ENCODE results near the gene FBXL17.

Gene FBXL17

DNA sequence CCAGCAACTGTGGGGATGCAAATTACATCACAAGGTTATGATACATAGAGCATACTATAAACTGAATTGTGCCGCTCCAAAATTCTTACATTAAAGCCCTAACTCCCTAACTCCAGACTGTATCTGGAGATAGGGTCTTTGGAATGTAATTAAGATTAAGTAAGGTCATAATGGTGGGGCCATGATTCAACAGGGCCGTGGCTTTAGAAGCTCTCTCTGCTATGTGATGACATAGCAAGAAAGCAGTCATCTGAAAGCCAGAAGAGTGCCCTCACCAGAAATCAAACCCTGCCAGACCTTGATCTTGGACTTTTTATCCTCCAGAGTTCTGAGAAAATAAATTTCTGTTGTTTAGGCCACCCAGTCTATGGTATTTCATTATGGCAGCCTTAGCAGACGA, 123.9 kb downstream of the FBXL17 start:
- DNase-seq (ENCODE audit: insufficient read length, low spot score), result no peak
- no peak for FAIRE-seq

DNA sequence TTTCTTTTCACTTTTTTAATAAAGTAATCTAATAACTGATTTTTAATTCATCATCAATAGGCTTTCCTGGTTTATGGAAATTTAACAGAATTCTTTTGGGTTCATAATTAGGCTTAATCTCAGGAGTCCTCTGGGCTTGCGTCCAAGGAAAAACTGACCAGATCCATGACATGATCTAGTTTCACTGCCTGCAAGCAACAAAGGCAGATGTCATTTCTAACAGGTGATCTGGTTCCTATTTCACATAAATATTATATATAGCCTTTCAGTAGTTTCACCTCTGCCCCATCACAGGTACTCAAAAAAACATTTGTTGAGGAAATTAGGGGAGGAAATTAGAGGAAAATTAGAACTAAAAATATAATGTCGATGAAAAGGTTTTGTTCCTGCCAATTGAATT, 126.4 kb downstream of the FBXL17 start:
- no peak for DNase-seq (ENCODE audit: insufficient read length, low spot score)
- no peak for FAIRE-seq

DNA sequence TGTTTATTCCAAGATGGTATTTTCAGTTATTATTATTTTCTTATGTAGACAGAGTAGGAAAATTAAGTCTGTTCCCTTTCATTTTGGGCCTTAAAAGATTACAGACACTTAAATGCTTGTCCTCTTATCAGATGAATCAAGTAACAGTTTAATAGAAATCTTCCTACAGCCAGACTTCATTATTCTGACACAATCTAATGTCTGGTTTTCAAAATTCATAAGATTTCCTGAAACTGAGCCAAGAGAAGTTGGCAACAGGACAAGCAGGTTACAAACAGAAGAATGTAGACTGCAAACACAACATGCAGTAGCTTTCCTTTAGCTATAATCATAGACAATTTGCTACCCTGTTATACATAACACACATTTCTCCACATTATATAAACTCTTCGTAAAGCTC, 130.5 kb downstream of the FBXL17 start:
- DNase-seq (ENCODE audit: insufficient read length, low spot score), result no peak
- no peak for FAIRE-seq

DNA sequence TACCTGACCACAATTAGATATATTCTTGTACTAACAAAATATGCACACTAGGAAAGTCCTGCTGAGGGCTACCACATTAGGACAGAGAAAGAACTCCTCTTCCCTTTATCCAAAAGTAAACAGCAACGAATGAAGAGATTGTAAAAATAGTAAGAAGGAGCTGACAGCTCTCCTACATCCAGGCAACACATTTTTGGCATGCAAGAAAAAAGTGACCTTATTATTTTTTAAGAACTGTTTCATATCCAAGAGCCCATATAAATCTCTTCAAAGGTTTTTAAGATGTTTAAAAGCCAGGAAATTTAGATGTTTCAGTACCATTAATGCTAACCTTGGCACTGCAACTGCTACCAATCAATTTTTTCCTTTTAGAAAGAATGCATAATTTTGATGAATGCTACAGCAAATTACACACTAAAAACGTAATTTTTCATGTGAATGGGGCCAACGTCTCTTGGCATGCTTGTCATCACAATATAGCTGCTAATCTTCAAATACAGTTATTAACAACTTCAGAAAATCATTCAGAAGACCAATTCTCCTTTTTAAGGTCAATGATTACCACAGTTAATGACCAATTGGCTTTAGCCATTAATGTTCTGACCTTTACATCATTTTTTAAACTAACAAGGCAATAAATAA, 132.0 kb downstream of the FBXL17 start:
- FAIRE-seq, result no peak

DNA sequence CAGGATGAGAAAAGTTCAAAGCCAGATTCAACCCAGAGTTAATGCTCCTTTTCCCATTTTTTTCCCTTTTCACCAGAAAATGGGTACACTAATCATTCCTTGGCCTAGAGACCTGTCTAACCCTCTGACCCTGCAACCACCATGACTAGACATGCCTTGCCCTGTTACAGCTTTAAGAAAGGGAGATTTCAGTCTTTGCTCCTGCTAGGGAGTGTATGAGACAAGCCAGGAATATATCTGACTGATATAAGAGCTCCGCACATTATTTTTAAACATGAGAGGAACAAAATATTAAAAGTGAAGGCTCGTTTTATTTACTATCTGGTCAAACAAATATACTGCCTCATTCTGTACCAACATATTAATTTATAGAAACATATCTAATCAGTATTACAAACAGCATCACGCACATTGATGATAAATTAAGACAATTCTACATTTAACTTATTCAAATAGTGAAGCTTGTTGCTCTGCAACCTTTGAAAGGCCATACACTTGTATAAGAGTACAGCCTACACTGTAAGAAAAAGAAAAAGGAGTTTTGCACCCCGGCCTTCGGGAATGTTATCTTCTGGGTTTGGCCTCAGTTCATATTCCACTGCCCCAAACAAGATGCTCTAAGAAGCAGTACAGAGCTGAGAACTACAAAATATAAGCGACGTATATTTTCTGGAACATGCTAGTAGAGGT, 132.7 kb downstream of the FBXL17 start:
- FAIRE-seq, result no peak
- no peak for DNase-seq (ENCODE audit: insufficient read length, low spot score)

More for the DNA sequence above, 132.0 kb downstream of the FBXL17 start:
- no peak for DNase-seq (ENCODE audit: insufficient read length, low spot score)

DNA sequence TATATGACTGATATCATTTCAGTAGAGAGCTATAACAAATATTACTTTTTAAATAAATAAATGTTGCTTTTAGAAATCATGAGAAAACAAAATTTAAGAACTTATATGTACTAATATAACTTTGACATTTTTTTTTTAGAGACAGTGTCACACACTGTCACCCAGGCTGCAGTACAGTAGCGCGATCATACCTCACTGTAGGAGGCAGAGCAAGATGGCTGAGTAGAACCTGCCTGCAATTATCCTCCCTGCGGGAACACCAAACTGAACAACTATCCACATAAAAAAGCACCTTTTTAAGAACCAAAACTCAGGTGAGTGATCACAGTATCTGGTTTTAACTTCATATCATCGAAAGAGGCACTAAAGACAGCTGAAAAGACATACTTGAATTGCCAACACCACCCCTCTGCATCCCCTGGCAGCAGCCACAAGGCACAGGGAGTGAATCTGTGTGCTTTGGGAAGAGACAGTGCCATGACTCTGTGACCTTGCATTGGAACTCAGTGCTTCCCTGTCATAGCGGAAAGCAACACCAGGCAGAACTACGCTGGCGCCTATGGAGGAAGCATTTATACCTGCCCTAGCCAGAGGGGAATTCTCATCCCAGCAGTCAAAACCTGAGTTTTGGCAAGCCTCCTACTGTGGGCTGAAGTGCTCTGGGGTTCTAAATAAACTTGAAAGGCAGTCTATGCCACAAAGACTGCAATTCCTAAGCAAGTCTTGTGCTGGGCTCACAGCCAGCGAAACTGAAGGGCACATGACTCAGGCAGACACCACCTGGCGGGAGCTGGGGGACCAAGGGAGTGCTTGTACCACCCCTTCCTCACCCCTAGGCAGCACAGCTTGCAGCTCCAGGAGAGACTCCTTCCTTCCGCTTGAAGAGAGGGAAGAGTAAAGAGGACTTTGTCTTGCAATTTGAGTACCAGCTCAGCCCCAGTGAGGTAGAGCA, 142.7 kb downstream of the FBXL17 start:
- DNase-seq (ENCODE audit: insufficient read length, low spot score), result no peak
- FAIRE-seq, result no peak

DNA sequence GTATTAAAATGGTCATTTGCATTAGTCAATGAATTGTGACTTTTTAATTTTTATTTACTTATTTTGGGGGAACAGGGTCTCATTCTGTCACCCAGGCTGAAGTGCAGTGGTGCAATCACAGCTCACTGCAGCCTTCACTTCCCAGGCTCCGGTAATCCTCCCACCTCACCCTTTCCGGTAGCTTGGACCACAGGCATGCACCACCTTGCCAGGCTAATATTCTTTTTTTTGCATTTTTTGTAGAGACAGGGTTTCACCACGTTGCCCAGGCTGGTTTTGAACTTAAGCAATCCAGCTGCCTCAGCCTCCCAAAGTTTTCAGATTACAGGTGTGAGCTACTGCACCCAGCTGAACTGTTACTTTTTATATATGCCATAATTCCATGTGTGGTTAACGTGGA, 143.4 kb downstream of the FBXL17 start:
- FAIRE-seq (no peak), DNase-seq (ENCODE audit: insufficient read length, low spot score) (no peak)

DNA sequence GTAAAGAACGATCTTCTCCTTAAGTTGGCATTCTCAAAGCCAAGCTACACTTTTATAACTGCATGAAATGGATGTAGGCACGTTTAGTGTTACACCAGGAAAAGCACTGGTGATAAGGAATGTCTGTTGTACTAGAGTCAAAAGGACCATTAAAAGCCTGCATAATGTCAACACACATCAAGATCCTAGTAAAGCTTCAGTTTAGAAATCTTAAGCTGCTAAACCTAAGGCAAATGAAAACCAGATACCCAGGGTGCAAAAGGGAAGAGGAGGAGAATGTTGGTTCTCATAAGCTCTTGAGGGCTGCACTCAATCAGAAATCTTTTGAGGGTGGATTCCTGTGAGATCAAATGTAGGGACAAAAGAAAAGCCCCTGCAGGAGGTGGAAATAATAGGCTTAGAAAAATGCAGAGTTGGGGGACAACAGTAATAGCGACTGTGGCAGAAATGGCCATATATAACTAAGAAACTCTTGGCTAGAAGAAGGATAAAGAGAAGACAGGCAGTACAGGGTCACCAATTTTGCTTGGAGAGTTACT, 148.2 kb downstream of the FBXL17 start:
- FAIRE-seq (no peak), DNase-seq (ENCODE audit: insufficient read length, low spot score) (no peak)

DNA sequence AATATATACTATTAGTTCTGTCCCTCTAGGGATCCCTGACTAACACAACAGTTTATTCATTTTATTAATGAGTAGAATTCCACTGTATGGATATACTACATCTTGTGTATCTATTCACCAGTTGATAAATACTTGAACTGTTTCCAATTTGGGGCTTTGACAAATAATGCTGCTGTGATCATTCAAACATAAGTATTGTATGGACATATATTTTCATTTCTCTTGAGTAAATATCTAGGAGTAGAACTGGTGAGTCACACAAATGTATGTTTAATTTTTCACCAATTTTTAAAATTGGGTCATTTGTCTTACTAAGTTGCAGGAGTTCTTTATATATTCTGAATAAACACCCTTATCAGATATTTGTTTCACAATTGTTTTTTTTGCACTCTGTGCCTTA, 149.1 kb downstream of the FBXL17 start:
- DNase-seq (ENCODE audit: insufficient read length, low spot score) (no peak), FAIRE-seq (no peak)

DNA sequence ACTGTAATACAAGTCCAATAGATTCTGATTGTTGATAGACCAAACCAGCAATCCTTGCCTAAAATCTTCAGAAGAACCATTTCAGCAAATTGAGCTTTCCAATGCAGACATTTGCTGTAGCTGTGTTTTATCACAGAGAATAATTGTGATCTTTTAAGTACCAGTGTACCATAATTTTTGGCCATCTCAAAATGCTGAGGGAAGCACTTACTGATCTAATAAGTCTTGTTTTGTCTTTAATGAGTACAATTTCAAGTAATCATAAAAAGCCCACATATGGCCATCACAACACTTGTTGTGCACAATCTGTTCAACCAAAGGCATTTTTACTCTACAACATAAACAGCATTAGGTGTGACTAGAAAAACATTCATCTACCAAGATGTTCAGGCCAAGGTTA, 159.9 kb downstream of the FBXL17 start:
- DNase-seq (ENCODE audit: insufficient read length, low spot score), result no peak

DNA sequence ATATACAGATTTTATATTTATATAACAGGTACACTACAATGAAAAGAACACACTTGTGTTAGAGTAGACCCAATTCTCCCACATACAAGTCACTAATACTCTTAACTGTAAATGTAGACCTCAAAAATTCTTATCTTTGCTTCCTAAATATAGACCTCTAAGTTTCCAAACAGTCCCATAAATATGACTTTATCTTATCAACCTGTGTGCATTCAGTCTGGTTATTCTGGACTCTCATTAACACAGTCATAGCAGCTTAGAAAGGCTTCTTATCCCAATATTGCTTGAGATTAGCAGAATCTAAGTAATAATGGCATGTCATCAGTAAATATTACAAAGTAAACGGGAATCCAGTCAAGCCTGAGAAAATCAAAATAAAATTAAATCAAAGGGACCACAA, 161.1 kb downstream of the FBXL17 start:
- FAIRE-seq, result no peak

More for the DNA sequence above, 159.9 kb downstream of the FBXL17 start:
- FAIRE-seq, result no peak

DNA sequence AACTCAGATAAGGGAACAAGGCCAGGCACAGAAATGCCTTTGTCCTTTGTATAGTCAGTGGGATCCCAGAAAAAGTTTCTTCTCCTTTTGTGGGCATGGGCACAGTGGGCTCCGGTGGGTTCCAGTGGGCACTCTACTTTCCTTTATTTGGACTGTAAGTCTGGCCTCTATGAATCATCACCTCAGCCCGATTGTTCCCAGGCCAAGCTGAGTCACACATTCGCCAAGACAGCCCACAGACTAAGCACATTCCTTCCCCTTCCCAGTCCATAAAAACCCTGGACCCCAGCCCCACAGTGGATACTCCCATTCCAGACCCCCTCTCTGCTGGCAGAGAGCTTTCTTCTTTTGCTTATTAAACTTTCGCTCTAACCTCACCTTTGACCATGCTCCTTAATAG, 165.0 kb downstream of the FBXL17 start:
- DNase-seq (ENCODE audit: insufficient read length, low spot score), result no peak
- no peak for FAIRE-seq

More for the DNA sequence above, 161.1 kb downstream of the FBXL17 start:
- DNase-seq (ENCODE audit: insufficient read length, low spot score), result no peak

DNA sequence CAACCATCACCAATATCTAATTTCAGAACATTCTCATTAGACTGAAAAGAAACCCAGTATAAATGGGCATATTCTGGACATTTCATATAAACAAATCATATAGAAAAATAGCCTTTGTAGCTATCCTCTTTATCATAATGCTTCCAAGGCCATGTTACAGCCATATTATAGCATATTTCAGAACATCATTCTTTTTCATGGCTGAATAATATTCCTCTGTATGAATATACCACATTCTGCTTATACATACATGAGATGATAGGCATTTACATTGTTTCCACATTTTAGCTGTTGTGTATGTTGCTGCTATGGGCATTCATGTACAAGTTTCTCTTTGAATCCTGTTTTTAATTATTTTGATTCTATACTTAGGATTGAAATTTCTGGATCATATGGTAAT, 167.0 kb downstream of the FBXL17 start:
- FAIRE-seq, result no peak
- DNase-seq (ENCODE audit: insufficient read length, low spot score), result no peak

DNA sequence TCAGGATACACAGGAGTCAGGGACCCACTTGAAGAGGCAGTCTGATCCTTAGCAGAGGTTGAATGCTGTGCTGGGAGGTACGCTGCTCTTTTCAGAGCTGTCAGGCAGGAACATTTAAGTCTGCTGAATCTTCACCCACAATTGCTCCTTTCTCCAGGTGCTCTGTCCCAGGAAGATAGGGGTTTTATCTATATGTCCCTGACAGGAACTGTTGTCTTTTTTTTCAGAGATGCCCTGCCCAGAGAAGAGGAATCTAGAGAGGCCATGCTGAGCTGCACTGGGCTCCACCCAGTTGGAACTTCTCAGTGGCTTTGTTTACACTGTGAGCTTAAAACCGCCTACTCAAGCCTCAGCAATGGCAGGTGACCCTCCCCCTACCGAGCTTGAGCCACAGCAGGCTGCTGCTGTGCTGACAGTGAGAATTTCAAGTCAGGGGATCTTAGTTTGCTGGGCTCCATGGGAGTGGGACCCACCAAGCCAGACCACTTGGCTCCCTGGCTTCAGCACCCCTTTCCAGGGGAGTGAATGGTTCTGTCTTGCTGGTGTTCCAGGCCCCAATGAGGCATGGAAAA, 169.0 kb downstream of the FBXL17 start:
- DNase-seq (ENCODE audit: insufficient read length, low spot score), result no peak
- FAIRE-seq, result no peak

DNA sequence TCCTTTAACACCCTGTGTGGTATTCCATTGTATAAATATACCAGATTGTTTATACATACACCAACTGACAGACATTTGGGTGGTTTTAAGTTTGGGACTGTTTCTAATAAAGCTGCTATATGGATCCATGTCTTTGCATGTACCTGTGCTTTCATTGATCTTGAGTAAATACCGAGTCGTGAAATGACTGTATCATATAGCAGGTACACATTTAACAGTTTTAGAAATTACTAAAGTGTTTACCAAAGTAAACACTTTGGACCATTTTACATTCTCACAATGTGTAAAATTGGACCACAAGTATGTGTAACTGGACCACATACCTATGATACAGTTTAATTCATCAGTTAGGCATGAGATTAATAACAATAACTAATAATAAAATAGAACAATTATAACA, 175.2 kb downstream of the FBXL17 start:
- FAIRE-seq, result no peak
- DNase-seq (ENCODE audit: insufficient read length, low spot score), result no peak

DNA sequence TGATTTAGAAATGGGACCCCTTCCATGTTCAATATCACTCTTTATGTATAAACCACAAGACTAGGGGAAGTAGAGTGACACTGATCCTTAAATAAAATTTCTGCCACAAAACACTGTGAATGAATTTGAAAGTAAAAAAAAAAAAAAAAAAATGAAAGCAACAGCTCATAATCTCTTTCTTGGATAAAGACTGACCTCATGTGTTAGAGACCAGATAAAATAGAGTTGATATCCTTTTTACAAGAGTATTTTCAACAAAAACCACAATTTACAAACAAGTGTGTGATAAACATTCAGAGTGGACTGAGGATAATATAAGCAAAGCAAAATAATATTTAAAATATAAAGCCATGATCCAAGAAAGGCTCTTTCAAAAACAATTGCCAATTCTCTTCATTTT, 180.2 kb downstream of the FBXL17 start:
- DNase-seq (ENCODE audit: insufficient read length, low spot score), result no peak
- FAIRE-seq, result no peak

DNA sequence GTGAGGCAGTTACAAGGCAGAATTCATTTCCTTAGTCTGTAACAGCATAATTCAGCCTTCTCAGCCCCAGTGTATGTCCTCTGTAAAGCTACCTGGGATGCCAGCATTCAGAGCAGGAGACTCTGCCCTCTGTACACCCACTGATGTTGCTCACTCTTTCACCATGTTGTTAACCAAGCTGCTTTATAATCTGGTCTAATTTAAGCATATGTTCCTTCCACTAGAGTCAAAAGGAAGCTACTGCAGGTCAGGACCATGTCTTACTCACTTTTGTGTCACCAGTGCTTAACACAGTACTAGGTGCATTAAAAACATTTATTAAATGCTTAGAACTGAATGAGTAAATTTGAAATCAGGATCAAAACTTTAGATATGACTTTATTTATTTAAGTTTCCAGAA, 185.6 kb downstream of the FBXL17 start:
- no peak for FAIRE-seq

DNA sequence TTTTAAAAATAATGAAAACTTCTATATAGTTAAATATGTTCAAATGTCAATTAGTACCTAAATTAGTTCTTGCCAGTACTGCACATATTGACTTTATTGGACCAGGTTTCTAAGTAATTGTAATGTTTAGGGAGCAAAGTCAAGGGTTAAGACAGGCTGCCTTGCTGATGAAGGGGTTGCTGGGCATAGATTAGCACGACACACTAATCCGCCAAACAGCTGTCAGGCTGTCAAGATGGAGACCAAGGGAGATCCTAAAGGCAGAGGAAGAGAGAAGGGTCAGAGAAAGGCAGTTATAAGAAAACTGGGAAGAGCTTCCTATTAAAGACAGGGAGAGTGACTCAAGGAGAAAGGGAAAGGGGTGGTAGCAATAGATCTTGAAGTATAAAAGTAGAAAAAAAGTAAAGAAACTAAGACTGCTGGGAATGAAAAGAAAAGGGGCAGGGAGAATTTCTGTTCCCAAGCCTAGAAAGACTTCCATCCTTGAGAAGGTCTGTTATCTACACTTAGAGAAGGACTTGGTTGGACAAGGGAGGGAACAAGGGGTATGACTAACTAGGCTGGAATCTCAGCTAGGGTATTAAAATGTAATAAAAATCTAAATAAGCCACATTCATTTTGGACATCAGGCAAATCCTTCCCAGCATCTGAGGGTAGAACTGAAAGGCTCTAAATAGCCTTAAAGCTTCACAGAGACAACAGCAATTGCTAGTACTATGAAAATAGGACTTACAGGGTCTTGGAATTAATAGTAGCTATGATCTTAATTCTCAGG, 188.7 kb downstream of the FBXL17 start:
- FAIRE-seq (no peak), DNase-seq (ENCODE audit: insufficient read length, low spot score) (no peak)

More for the DNA sequence above, 185.6 kb downstream of the FBXL17 start:
- DNase-seq (ENCODE audit: insufficient read length, low spot score), result no peak

DNA sequence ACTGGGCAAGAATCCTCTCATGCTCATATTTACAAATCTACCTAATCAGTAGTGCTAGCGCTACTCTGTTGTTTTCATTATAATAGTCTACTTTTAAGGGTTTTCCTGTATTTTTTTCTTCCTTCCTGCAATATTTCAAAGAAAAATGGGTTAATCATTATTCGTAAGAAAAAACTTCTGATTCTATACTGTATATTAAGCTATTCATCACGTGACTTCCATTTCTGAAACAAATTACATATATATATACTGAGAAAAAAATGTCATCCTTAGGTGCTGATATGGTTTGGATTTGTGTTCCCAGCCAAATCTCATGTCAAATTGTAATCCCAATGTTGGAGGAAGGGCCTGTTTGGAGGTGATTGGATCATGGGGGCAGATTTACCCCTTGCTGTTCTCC, 197.0 kb downstream of the FBXL17 start:
- DNase-seq (ENCODE audit: insufficient read length, low spot score) (no peak), FAIRE-seq (no peak)

DNA sequence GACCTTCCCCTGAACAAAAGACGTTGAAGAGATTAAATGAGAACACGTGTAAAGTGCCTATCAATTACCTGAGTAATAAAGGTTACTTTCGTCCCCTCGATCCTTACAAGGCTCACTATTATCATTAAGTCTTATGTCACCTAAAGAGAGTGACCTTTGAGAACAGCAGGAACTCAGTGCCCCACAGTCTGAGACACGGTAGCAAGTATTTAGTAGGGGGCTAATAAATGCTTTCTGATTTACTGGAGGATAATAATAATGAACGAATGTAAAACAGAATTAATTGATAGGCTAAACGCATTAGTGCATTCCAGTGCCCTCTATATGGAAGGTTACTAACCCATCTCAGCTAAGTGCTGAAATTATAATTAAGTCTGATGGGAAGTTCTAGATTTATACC, 199.9 kb downstream of the FBXL17 start:
- FAIRE-seq (no peak), DNase-seq (ENCODE audit: insufficient read length, low spot score) (no peak)

All from GM19239 (cell line).